GM12891 (cell line): ENCODE results near the gene GPR62.
A peak's percentile ranks its signal among the peaks of the same experiment; 100 is the strongest.

Experiments used
- DNase-seq: peaks from one replicate; pipeline ENCODE4 v3.0.0; 2011; ENCODE audit warnings: low spot score; ENCODE audit not compliant: insufficient read length
- FAIRE-seq: peaks from 2 replicates; lab custom pipeline; 2011; peaks lifted over from hg19 to GRCh38; lab: Jason Lieb, UNC
- PAX5 ChIP-seq: IDR thresholded peaks from 2 replicates; pipeline ENCODE4 v1.6.1; 2011; ENCODE audit warnings: low read length, moderate library complexity, mild to moderate bottlenecking; ENCODE audit not compliant: insufficient read depth, severe bottlenecking
- POLR2A ChIP-seq: IDR thresholded peaks from 2 replicates; pipeline ENCODE4 v1.6.1; 2011; ENCODE audit warnings: low read depth, low read length, control low read depth
- POLR2AphosphoS5 ChIP-seq: IDR thresholded peaks from 2 replicates; pipeline ENCODE4 v1.6.1; 2011; ENCODE audit warnings: low read depth, low read length, control low read depth
- POU2F2 ChIP-seq: IDR thresholded peaks from 2 replicates; pipeline ENCODE4 v1.6.1; 2011; ENCODE audit warnings: low read depth, mild to moderate bottlenecking, control low read depth, low read length, moderate library complexity
- SPI1 ChIP-seq: IDR thresholded peaks from 2 replicates; pipeline ENCODE4 v1.6.1; 2011; ENCODE audit warnings: low read depth, low read length, control low read depth
- TAF1 ChIP-seq: IDR thresholded peaks from 2 replicates; pipeline ENCODE4 v1.6.1; 2011; ENCODE audit warnings: low read depth, low read length, control low read depth

GPR62 gene

DNA sequence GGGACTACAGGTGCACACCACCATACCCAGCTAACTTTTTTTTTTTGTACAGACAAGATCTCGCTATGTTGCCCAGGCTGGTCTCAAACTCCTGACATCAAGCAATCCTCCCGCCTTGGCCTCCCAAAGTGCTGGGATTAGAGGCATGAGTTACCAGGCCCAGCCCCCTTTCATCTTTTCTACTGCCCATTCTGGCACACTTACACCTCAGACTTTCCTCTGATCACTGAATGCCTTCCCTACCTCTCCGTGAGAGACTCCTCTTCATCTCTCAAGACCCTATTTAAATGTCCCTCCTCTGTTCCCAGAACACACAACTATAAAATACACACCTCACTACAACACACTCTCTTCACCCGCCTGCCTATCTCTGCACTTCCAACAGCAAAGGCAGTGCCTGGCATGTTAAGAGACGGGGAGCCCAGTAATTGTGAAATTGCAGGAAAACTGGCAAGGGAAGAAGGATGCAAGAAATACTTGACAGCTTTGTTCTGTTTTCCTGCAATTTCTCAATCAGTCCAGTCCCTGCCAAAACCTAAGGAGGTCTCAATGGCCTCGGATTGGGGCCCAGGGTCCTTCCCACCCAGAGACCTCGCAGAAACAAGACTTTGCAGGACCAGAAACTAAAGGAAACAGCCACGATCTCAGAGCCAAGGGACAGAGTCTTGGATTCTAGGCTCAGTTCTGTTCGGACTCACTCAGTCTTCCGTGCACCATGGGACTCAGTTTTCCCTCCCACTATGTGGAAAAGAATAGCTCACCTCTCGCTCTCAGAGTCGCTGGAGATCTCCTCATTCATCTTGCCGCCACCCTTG, 14.3 kb upstream of the GPR62 start:
- no peak for TF ChIP-seq POU2F2
- DNase-seq (no peak), FAIRE-seq (peak; percentile 47)

DNA sequence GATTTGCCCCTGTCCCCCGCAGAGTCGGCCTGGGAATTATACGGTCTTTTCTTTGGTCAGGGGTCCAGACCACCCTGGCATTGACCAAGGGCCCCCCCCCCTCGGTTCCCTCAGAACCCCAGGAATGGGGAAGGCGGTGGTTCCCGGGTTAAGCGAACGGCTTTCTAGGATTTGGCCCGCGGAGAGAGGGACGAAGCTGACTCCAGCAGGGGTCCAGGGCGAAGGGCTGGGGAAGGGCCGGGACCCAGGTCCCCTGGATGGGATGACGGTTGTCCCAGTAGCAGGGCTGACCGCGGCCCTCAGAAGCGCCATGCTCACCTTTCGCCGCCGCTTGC, 13.8 kb upstream of the GPR62 start:
- FAIRE-seq, result no peak
- DNase-seq, result no peak
- no peak for TF ChIP-seq SPI1

- peak; percentile 44 for TF ChIP-seq PAX5
- peak; percentile 78 for TF ChIP-seq TAF1
- no peak for TF ChIP-seq POLR2A
- TF ChIP-seq SPI1, result no peak
- TF ChIP-seq POLR2AphosphoS5, result 0 out of 2 replicates have a peak, but pooled peaks have one; percentile 24
- TF ChIP-seq POU2F2, result no peak
- DNase-seq, result peak; percentile 100
These were observed 13.2 kb upstream of the GPR62 start, which contains the start of the genes PARP3 and RRP9 for GRCh38 chr3:51941798-51942602. Gene PARP3 (plus strand): TSS chr3:51942363. CDS start chr3:51943356, 993 bp downstream. Gene RRP9 (minus strand): TSS chr3:51941904. CDS start chr3:51941867, 37 bp downstream.

DNA sequence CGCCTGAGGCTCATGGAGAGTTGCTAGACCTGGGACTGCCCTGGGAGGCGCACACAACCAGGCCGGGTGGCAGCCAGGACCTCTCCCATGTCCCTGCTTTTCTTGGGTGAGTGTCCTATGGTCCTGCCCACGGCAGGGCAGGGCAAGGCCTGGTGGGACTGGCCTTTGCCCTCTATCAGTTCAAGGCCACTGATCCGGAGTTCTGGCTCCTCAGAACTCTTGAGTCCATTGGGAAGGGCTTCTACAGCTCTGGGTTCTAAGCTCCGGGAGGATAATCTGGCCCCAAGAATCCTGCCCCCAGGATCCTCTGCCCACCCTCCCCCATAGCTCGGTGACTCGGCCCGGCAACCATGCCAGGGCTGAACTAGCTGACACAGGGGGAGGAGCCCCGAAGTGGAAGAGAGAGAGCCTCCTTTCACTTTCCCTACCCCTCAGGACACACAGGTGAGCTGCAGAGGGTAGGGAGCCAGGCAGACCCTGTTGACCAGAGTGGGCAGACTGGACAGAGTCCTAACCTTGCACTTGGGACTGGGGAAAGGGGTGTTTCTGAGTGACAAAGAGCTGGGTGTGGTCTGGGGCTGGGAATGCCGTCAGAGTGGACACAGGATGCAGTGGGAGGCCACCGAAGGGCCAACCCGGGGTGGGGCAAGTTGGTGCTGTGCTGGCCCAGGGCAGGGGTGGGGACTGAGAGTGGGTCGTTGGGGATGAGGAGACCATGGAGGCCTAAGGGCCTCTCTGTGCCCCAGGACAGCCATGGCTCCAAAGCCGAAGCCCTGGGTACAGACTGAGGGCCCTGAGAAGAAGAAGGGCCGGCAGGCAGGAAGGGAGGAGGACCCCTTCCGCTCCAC, 12.4 kb upstream of the GPR62 start:
- DNase-seq, result peak; percentile 96
- FAIRE-seq, result no peak
- TF ChIP-seq SPI1 (no peak), POU2F2 (0 out of 2 replicates have a peak, but pooled peaks have one; percentile 37), POLR2AphosphoS5 (peak; percentile 66; the same call in 1 of the 2 replicates), PAX5 (no peak), TAF1 (peak; percentile 64; the same call in 1 of the 2 replicates), POLR2A (peak; percentile 65)

More at GRCh38 chr3:51941798-51942602, 13.2 kb upstream of the GPR62 start, which contains the start of the genes PARP3 and RRP9:
- FAIRE-seq, result peak; percentile 100

DNA sequence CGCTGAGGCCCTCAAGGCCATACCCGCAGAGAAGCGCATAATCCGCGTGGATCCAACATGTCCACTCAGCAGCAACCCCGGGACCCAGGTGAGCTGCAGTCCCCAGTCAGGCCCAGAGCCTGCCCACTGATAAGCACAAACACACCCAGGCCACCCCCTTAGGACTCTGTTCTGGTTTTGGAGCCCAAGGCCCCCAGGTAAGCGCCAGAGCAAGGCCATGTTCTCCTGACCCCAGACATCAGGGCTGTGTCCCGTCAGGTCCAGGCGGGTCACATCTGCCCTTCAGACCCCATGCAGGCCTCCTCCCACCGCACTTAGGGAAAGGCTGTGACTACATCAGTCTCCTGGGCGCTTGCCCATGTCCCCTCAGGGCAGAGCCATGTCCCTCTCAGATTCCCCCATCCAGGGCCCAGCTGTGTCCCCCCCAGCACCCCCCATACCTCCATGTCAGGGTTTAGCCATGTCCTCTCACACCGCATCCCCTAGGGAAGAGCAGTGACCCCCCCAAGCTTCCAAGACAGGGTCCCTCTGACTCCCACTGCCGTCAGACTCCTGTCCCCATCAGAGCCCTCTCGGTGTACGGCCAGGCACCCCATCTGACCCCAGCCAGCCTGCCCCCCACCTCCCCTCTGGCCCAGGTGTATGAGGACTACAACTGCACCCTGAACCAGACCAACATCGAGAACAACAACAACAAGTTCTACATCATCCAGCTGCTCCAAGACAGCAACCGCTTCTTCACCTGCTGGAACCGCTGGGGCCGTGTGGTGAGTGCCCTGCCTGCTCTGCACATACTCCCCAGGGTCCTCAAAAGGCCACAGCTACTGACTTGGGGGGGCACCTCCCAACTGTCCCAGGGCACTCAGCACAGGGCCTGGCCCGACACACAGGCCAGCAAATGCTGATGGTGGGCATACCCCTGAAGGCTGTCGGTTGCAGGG, 11.5 kb upstream of the GPR62 start:
- no peak for FAIRE-seq
- DNase-seq, result no peak
- no peak for TF ChIP-seq PAX5
- no peak for TF ChIP-seq POLR2AphosphoS5
- no peak for TF ChIP-seq TAF1
- TF ChIP-seq POU2F2, result no peak
- no peak for TF ChIP-seq SPI1
- TF ChIP-seq POLR2A, result no peak

GRCh38 chr3:51944451-51945021, 10.6 kb upstream of the GPR62 start:
- DNase-seq, result no peak
- FAIRE-seq, result no peak
- no peak for TF ChIP-seq TAF1
- TF ChIP-seq SPI1, result no peak
- TF ChIP-seq POLR2A, result no peak
- TF ChIP-seq POU2F2, result no peak
- TF ChIP-seq POLR2AphosphoS5, result no peak
- no peak for TF ChIP-seq PAX5

DNA sequence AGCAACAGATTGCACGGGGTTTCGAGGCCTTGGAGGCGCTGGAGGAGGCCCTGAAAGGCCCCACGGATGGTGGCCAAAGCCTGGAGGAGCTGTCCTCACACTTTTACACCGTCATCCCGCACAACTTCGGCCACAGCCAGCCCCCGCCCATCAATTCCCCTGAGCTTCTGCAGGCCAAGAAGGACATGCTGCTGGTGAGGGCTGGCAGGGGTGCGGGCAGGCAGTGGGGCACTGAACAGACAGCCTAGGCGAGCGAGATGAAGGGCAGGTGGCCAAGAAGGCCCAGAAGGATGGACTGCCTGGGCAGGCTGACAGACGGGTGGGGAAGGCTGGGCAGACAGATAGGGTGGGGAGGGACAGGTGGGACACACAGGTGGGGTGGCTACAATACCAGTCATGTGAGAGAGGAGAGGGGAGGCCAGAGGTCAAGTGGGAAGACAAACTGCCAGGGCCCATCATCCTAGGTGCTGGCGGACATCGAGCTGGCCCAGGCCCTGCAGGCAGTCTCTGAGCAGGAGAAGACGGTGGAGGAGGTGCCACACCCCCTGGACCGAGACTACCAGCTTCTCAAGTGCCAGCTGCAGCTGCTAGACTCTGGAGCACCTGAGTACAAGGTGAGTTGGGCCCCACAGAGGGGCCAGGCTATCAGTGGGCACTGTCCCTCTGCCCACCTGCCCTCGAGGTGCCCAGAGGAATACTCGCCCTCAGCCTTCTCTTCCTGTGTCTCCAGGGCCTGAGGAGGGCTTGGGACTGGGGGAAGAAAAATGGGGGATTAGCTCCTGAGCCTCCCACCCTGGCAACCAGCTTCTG, 9.9 kb upstream of the GPR62 start:
- no peak for FAIRE-seq
- TF ChIP-seq PAX5 (no peak), SPI1 (no peak), POLR2AphosphoS5 (no peak), POLR2A (no peak), POU2F2 (no peak)

More for the DNA sequence above, 9.9 kb upstream of the GPR62 start:
- no peak for DNase-seq
